ENCODE results near the gene CACNA1S.

CACNA1S gene

GRCh38 chr1:201084295-201084694 lies 27.9 kb downstream of the CACNA1S start:
- H3K4me3 ChIP-seq (ENCODE audit: low read depth, low read length, poor library complexity, severe bottlenecking): no peak overlapping the region
- no peaks in the 10 kb centered on the region for H4K20me1 ChIP-seq (ENCODE audit: insufficient read depth, low read length)
- no peak overlapping the region for H3K27ac ChIP-seq (ENCODE audit: low read depth, low read length, poor library complexity, severe bottlenecking)
- TF ChIP-seq EZH2 (IDR thresholded peaks at IDR 0.05; ENCODE audit: borderline replicate concordance, low read length) (no peak), CTCF (IDR thresholded peaks at IDR 0.05; ENCODE audit: low read length) (no peak)
- H3K9me2 ChIP-seq (ENCODE audit: low read depth, low read length): no peaks in the 10 kb centered on the region
- H3K4me2 ChIP-seq (ENCODE audit: low read length): no peak overlapping the region
- H3K79me2 ChIP-seq (ENCODE audit: insufficient read depth, low read length): no peaks in the 10 kb centered on the region
- no peaks in the 10 kb centered on the region for H3K4me1 ChIP-seq (ENCODE audit: insufficient read depth, low read length, severe bottlenecking)
- H3K36me3 ChIP-seq (ENCODE audit: insufficient read depth, low read length): no peaks in the 10 kb centered on the region
- no peaks in the 10 kb centered on the region for H3K9me3 ChIP-seq (ENCODE audit: low read length)
- no peak overlapping the region for H2AFZ ChIP-seq (ENCODE audit: low read length)
- H3K9ac ChIP-seq (ENCODE audit: low read length): no peak overlapping the region
- H3K27me3 ChIP-seq (ENCODE audit: insufficient read depth, low read length): no peaks in the 10 kb centered on the region; the same call in none of the 2 replicates
- H3F3A ChIP-seq (ENCODE audit: insufficient read depth, low read length): no peaks in the 10 kb centered on the region

GRCh38 chr1:201083741-201084140 lies 28.5 kb downstream of the CACNA1S start:
- no peak overlapping the region for H3K9ac ChIP-seq (ENCODE audit: low read length)
- H3K9me3 ChIP-seq (ENCODE audit: low read length): no peaks in the 10 kb centered on the region
- H4K20me1 ChIP-seq (ENCODE audit: insufficient read depth, low read length): no peaks in the 10 kb centered on the region
- TF ChIP-seq CTCF (IDR thresholded peaks at IDR 0.05; ENCODE audit: low read length) (no peak), EZH2 (IDR thresholded peaks at IDR 0.05; ENCODE audit: borderline replicate concordance, low read length) (no peak)
- H3K36me3 ChIP-seq (ENCODE audit: insufficient read depth, low read length): no peaks in the 10 kb centered on the region
- H3K9me2 ChIP-seq (ENCODE audit: low read depth, low read length): no peaks in the 10 kb centered on the region
- no peak overlapping the region for H3K4me2 ChIP-seq (ENCODE audit: low read length)
- no peaks in the 10 kb centered on the region for H3K79me2 ChIP-seq (ENCODE audit: insufficient read depth, low read length)
- H3K4me3 ChIP-seq (ENCODE audit: low read depth, low read length, poor library complexity, severe bottlenecking): no peak overlapping the region
- H3K27me3 ChIP-seq (ENCODE audit: insufficient read depth, low read length): no peaks in the 10 kb centered on the region; the same call in none of the 2 replicates
- H2AFZ ChIP-seq (ENCODE audit: low read length): no peak overlapping the region
- H3F3A ChIP-seq (ENCODE audit: insufficient read depth, low read length): no peaks in the 10 kb centered on the region
- no peak overlapping the region for H3K27ac ChIP-seq (ENCODE audit: low read depth, low read length, poor library complexity, severe bottlenecking)
- no peaks in the 10 kb centered on the region for H3K4me1 ChIP-seq (ENCODE audit: insufficient read depth, low read length, severe bottlenecking)

GRCh38 chr1:201080135-201080534 lies 32.1 kb downstream of the CACNA1S start:
- H3K27me3 ChIP-seq (ENCODE audit: insufficient read depth, low read length): peaks cover 6% of the 10 kb centered on the region
- H3K4me1 ChIP-seq (ENCODE audit: insufficient read depth, low read length, severe bottlenecking): no peaks in the 10 kb centered on the region

More at GRCh38 chr1:201080135-201080534, 32.1 kb downstream of the CACNA1S start:
- Histone ChIP-seq H3K4me2 (ENCODE audit: low read length) (no peak overlapping the region), H3K9ac (ENCODE audit: low read length) (no peak overlapping the region), H3K9me2 (ENCODE audit: low read depth, low read length) (no peaks in the 10 kb centered on the region), H3K36me3 (ENCODE audit: insufficient read depth, low read length) (no peaks in the 10 kb centered on the region), H3K9me3 (ENCODE audit: low read length) (no peaks in the 10 kb centered on the region), H2AFZ (ENCODE audit: low read length) (no peak overlapping the region), H3K79me2 (ENCODE audit: insufficient read depth, low read length) (no peaks in the 10 kb centered on the region), H3K27ac (ENCODE audit: low read depth, low read length, poor library complexity, severe bottlenecking) (no peak overlapping the region), H3K4me3 (ENCODE audit: low read depth, low read length, poor library complexity, severe bottlenecking) (no peak overlapping the region), H4K20me1 (ENCODE audit: insufficient read depth, low read length) (no peaks in the 10 kb centered on the region), H3F3A (ENCODE audit: insufficient read depth, low read length) (no peaks in the 10 kb centered on the region)
- peak; percentile 34; the same call in 1 of the 2 replicates for TF ChIP-seq CTCF (IDR thresholded peaks at IDR 0.05; ENCODE audit: low read length)
- no peak for TF ChIP-seq EZH2 (IDR thresholded peaks at IDR 0.05; ENCODE audit: borderline replicate concordance, low read length)
